Measurements from ENCODE around the gene ZBTB20.

GRCh38 chr3:114680299-114680698 lies 466.8 kb downstream of the ZBTB20 start:
- TF ChIP-seq CTCF (conservative IDR thresholded peaks at IDR 0.05), result no peak
- no peak for TF ChIP-seq EZH2 (IDR thresholded peaks at IDR 0.05; ENCODE audit: low read depth)

All from PC-9 (cell line).